GM23338 (cell line): ENCODE measurements around the gene KCNH4. TPM values are rescaled to one million over a fixed set of nuclear protein-coding genes. Genes with fewer than 3 reads are reported as not detected.

Source experiments
- ATAC-seq: fragments of 200-7000 bp; cut with Tn5 transposase; 3 replicates; pipeline ENCODE4 v1.9.1; 2020
- DNase-seq: peaks from one replicate; pipeline ENCODE4 v3.0.0-alpha.2; 2015; ENCODE audit warnings: low spot score
- H2AFZ ChIP-seq: fragments of 200-600 bp; sonication (generic); 2 replicates; pipeline ENCODE4 v1.8.0; 2016; ENCODE audit warnings: antibody characterized with exemption, mild to moderate bottlenecking, moderate library complexity
- H3F3A ChIP-seq: fragments of 200-600 bp; sonication (generic); replicated peaks from 2 replicates; pipeline ENCODE4 v1.8.0; 2017; ENCODE audit warnings: antibody characterized with exemption, mixed run types, low read depth
- H3K27ac ChIP-seq: fragments of 200-600 bp; sonication (generic); 2 replicates; pipeline ENCODE4 v1.6.1; 2016; ENCODE audit warnings: low read depth
- H3K27me3 ChIP-seq: fragments of 200-600 bp; sonication (generic); 2 replicates; pipeline ENCODE4 v1.8.0; 2016; ENCODE audit warnings: mild to moderate bottlenecking, mixed run types, moderate library complexity; ENCODE audit not compliant: insufficient read depth
- H3K36me3 ChIP-seq: fragments of 200-600 bp; sonication (generic); 2 replicates; pipeline ENCODE4 v1.8.0; 2016; ENCODE audit warnings: mild to moderate bottlenecking; ENCODE audit not compliant: insufficient read depth
- H3K4me1 ChIP-seq: fragments of 200-600 bp; sonication (generic); 2 replicates; pipeline ENCODE4 v1.8.0; 2016; ENCODE audit warnings: mild to moderate bottlenecking, moderate library complexity; ENCODE audit not compliant: insufficient read depth
- H3K4me2 ChIP-seq: fragments of 200-600 bp; sonication (generic); 2 replicates; pipeline ENCODE4 v1.7.1; 2017; ENCODE audit warnings: mixed run types
- H3K4me3 ChIP-seq: fragments of 200-600 bp; sonication (generic); 2 replicates; pipeline ENCODE4 v1.6.1; 2016; ENCODE audit warnings: mixed run types
- H3K79me2 ChIP-seq: fragments of 200-600 bp; sonication (generic); replicated peaks from 2 replicates; pipeline ENCODE4 v1.8.0; 2017; ENCODE audit warnings: mild to moderate bottlenecking; ENCODE audit not compliant: insufficient read depth
- H3K9me2 ChIP-seq: fragments of 200-600 bp; sonication (generic); 2 replicates; pipeline ENCODE4 v1.8.0; 2017; ENCODE audit not compliant: insufficient read depth
- H4K20me1 ChIP-seq: fragments of 200-600 bp; sonication (generic); replicated peaks from 2 replicates; pipeline ENCODE4 v1.8.0; 2017; ENCODE audit warnings: mild to moderate bottlenecking; ENCODE audit not compliant: insufficient read depth
- H3K27ac Mint-ChIP-seq: 2 replicates; pipeline ENCODE4 v1.8.0; 2020; ENCODE audit warnings: inconsistent platforms, mild to moderate bottlenecking, moderate library complexity, mixed read lengths
- H3K27me3 Mint-ChIP-seq: 3 replicates; pipeline ENCODE4 v1.8.0; 2022; ENCODE audit warnings: low read depth, mild to moderate bottlenecking, moderate library complexity, mixed read lengths, inconsistent platforms; ENCODE audit not compliant: insufficient read depth, poor library complexity
- H3K36me3 Mint-ChIP-seq: 3 replicates; pipeline ENCODE4 v1.8.0; 2021; ENCODE audit warnings: low read depth, mild to moderate bottlenecking, inconsistent platforms, moderate library complexity, mixed read lengths
- H3K4me1 Mint-ChIP-seq: 3 replicates; pipeline ENCODE4 v1.8.0; 2020; ENCODE audit warnings: mild to moderate bottlenecking, inconsistent platforms, mixed read lengths
- H3K4me3 Mint-ChIP-seq: 3 replicates; pipeline ENCODE4 v1.8.0; 2021; ENCODE audit warnings: moderate library complexity, mild to moderate bottlenecking, inconsistent platforms, mixed read lengths
- H3K9me3 Mint-ChIP-seq: 3 replicates; pipeline ENCODE4 v1.8.0; 2020; ENCODE audit warnings: moderate library complexity, mild to moderate bottlenecking, inconsistent platforms, mixed read lengths
- CREB1 ChIP-seq: fragments of 250-450 bp; sonication (Bioruptor Pico); IDR thresholded peaks from 2 replicates; pipeline ENCODE4 v1.5.0; 2020; ENCODE audit warnings: low read depth, mild to moderate bottlenecking, moderate library complexity
- CTCF ChIP-seq, 2 experiments: fragments of 200-600 bp in 1 of 2; sonication (generic) in 1 of 2; conservative IDR thresholded peaks; 2 replicates each; pipeline versions ENCODE4 v1.5.1 to v1.6.1; 2016 to 2017; ENCODE audit warnings: antibody characterized with exemption in 2 of 2, low read depth in 2 of 2, mild to moderate bottlenecking in 2 of 2, moderate library complexity in 1 of 2
- ETS1 ChIP-seq: IDR thresholded peaks from 2 replicates; pipeline ENCODE4 v1.6.1; 2016; ENCODE audit warnings: antibody characterized with exemption
- EZH2 ChIP-seq: fragments of 200-600 bp; sonication (generic); IDR thresholded peaks from one replicate; pipeline ENCODE4 v1.8.0; 2017; ENCODE audit warnings: antibody characterized with exemption, mild to moderate bottlenecking, low read depth; ENCODE audit not compliant: unreplicated experiment
- EZH2phosphoT487 ChIP-seq: fragments of 200-600 bp; sonication (generic); IDR thresholded peaks from one replicate; pipeline ENCODE4 v1.8.1; 2018; ENCODE audit warnings: antibody characterized with exemption; ENCODE audit not compliant: unreplicated experiment
- JUNB ChIP-seq: IDR thresholded peaks from one replicate; pipeline ENCODE4 v1.6.1; 2016; ENCODE audit warnings: antibody characterized with exemption; ENCODE audit not compliant: unreplicated experiment
- NANOG ChIP-seq: IDR thresholded peaks from 2 replicates; pipeline ENCODE4 v1.6.1; 2016; ENCODE audit warnings: antibody characterized with exemption, borderline replicate concordance
- POLR2AphosphoS5 ChIP-seq: IDR thresholded peaks from 2 replicates; pipeline ENCODE4 v1.6.1; 2016; ENCODE audit warnings: antibody characterized with exemption, low read depth
- REST ChIP-seq: IDR thresholded peaks from one replicate; pipeline ENCODE4 v1.6.1; 2018; ENCODE audit warnings: antibody characterized with exemption; ENCODE audit not compliant: unreplicated experiment
- STAT1 ChIP-seq: IDR thresholded peaks from one replicate; pipeline ENCODE4 v1.6.1; 2016; ENCODE audit warnings: antibody characterized with exemption; ENCODE audit not compliant: unreplicated experiment
- ZNF114 ChIP-seq: fragments of 250-450 bp; sonication (Bioruptor Pico); IDR thresholded peaks from 2 replicates; pipeline ENCODE4 v1.5.0; 2020; ENCODE audit warnings: mild to moderate bottlenecking, moderate library complexity
- ZNF331 ChIP-seq: fragments of 250-450 bp; sonication (Bioruptor Pico); IDR thresholded peaks from 2 replicates; pipeline ENCODE4 v1.5.0; 2020; ENCODE audit warnings: low read depth, mild to moderate bottlenecking, moderate library complexity
- polyA plus RNA-seq: library from polyadenylated mRNA; unstranded; fragments of >200 nt; fragmentation: Nextera tagmentation; extraction: Ambion mirVana; gene quantifications from 2 replicates; pipeline ENCODE4 v1.2.1, GENCODE V29; 2016
- total RNA-seq: library from RNA; depleted of rRNA; stranded (reverse); fragments of >200 nt; shearing (Covaris generic); gene quantifications from 2 replicates; pipeline ENCODE4 v1.2.3, GENCODE V29; 2014

KCNH4 gene
- total and polyA plus RNA-seq, 2 experiments from 2014 or later: 0.08 to 0.49 TPM

GRCh38 chr17:42163113-42163512 lies 17.8 kb downstream of the KCNH4 start:
- no peaks in the 10 kb centered on the region for H3K9me3 Mint-ChIP-seq
- ATAC-seq: peak; percentile 91
- H3K4me1 Mint-ChIP-seq: peaks cover 4% of the 10 kb centered on the region

GRCh38 chr17:42160531-42160910 lies 20.4 kb downstream of the KCNH4 start:
- Histone ChIP-seq H3K4me1 (peaks cover 9% of the 10 kb centered on the region), H3F3A (peaks cover 7% of the 10 kb centered on the region; the same call in 1 of the 2 replicates), H3K27me3 (no peaks in the 10 kb centered on the region), H2AFZ (no peak overlapping the region), H3K79me2 (no peaks in the 10 kb centered on the region), H3K27ac (no peak overlapping the region), H3K36me3 (no peaks in the 10 kb centered on the region), H4K20me1 (no peaks in the 10 kb centered on the region; the same call in 1 of the 2 replicates), H3K4me2 (no peak overlapping the region), H3K9me2 (no peaks in the 10 kb centered on the region), H3K4me3 (no peak overlapping the region)
- Mint-ChIP-seq H3K27ac (no peak overlapping the region), H3K27me3 (peaks cover 9% of the 10 kb centered on the region), H3K36me3 (no peaks in the 10 kb centered on the region; the same call in 2 of the 3 replicates), H3K9me3 (no peaks in the 10 kb centered on the region), H3K4me3 (no peak overlapping the region), H3K4me1 (peaks cover 16% of the 10 kb centered on the region)
- ATAC-seq (no peak), DNase-seq (no peak)
- TF ChIP-seq EZH2phosphoT487: no peak
- TF ChIP-seq ZNF331 (CRISPR knock-in tag): no peak
- no peak for TF ChIP-seq STAT1
- no peak for TF ChIP-seq NANOG
- no peak for TF ChIP-seq CTCF (conservative IDR thresholded peaks at IDR 0.05; ENCODE audit: low read depth in 2 of 2)
- no peak for TF ChIP-seq ETS1
- TF ChIP-seq POLR2AphosphoS5: no peak
- no peak for TF ChIP-seq EZH2
- TF ChIP-seq JUNB: no peak
- TF ChIP-seq ZNF114: no peak
- no peak for TF ChIP-seq REST
- no peak for TF ChIP-seq CREB1

More at GRCh38 chr17:42163113-42163512, 17.8 kb downstream of the KCNH4 start:
- Histone ChIP-seq H3K27ac (no peak overlapping the region), H3K79me2 (no peaks in the 10 kb centered on the region), H3K36me3 (no peaks in the 10 kb centered on the region), H2AFZ (no peak overlapping the region), H3K4me2 (no peak overlapping the region), H4K20me1 (no peaks in the 10 kb centered on the region; the same call in 1 of the 2 replicates), H3K9me2 (no peaks in the 10 kb centered on the region), H3K27me3 (no peaks in the 10 kb centered on the region), H3K4me1 (no peaks in the 10 kb centered on the region; the same call in 1 of the 2 replicates), H3K4me3 (no peak overlapping the region), H3F3A (no peaks in the 10 kb centered on the region)
- Mint-ChIP-seq H3K27me3 (peaks cover 16% of the 10 kb centered on the region), H3K27ac (no peak overlapping the region), H3K36me3 (no peaks in the 10 kb centered on the region), H3K4me3 (no peak overlapping the region; the same call in 2 of the 3 replicates)
- TF ChIP-seq ZNF331 (CRISPR knock-in tag) (no peak), CTCF (conservative IDR thresholded peaks at IDR 0.05; ENCODE audit: low read depth in 2 of 2) (peak; percentile 89)
- DNase-seq: peak; percentile 82
